Heart left ventricle (tissue), 13 donors: Measurements from ENCODE around the gene EFHC1.

ENCODE experiments used
- POLR2A ChIP-seq, 2 donors: fragments of 450-650 bp; IDR thresholded peaks; one replicate each; pipeline ENCODE4 v1.6.1; 2017; ENCODE audit warnings: antibody characterized with exemption in 2 of 2, mild to moderate bottlenecking in 2 of 2, moderate library complexity in 2 of 2
- TF ChIP-seq, protein P1 (sequence below), 12 donors: fragments of 200-600 bp; sonication (generic) in 4 of 12; IDR thresholded peaks; one replicate each; pipeline versions ENCODE4 v1.5.0 to v1.8.0; 2018 to 2022; ENCODE audit warnings: antibody characterized with exemption in 12 of 12, mild to moderate bottlenecking in 5 of 12
- donor health status: ischemic (EF 13 %, LVEDD 7.1; RV severe dilation, severe dysfunction).
- donor health status: DM: no; HTN: yes; CAD: no.
- donor health status: DM: no; HTN: no; CAD: no.
- donor health status: ischemic (EF 25% LVEDD 6.9; RV normal size, moderate dysfunction).
- donor health status: ischemic (EF 25% LVEDD 5.7; RV mildly dilated, moderate dysfunction).
- donor health status: ischemic (EF 35%, LVEDD 5.7; RV mildly dilated, moderate dysfunction).
- donor health status: nonischemic (EF 11% LVEDD 7.7; RV severe dilation, severe dysfunction).
- donor health status: DM: yes; HTN: yes; CAD: no.
- donor health status: PGD.
- donor health status: ischemic (EF 29% LVEDD 5.4; RV normal size, mild dysfunction).
- donor health status: nonischemic (EF 23%, LVEDD 6.1; RV moderate dilation, normal function).

DNA sequence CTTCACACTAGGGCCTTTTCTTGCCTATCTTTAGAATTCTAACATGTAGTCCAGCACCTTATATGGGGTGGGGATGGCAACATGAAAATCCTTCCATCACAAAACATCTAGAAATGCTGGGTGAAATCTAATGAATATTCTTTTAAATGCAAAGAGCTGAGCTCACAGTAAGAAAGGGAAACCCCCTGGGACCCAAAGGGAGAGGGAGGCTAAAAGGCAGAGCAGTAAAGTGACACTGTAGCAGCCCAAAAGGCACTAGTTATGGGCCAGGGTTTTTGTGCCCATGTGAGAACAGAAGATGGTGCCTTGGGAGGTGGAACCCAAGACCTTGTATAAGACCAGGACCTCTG is 90.0 kb downstream of the EFHC1 start:
- TF ChIP-seq POLR2A (IDR thresholded peaks at IDR 0.05), result no peak
- TF ChIP-seq, protein P1, sequence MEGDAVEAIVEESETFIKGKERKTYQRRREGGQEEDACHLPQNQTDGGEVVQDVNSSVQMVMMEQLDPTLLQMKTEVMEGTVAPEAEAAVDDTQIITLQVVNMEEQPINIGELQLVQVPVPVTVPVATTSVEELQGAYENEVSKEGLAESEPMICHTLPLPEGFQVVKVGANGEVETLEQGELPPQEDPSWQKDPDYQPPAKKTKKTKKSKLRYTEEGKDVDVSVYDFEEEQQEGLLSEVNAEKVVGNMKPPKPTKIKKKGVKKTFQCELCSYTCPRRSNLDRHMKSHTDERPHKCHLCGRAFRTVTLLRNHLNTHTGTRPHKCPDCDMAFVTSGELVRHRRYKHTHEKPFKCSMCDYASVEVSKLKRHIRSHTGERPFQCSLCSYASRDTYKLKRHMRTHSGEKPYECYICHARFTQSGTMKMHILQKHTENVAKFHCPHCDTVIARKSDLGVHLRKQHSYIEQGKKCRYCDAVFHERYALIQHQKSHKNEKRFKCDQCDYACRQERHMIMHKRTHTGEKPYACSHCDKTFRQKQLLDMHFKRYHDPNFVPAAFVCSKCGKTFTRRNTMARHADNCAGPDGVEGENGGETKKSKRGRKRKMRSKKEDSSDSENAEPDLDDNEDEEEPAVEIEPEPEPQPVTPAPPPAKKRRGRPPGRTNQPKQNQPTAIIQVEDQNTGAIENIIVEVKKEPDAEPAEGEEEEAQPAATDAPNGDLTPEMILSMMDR (IDR thresholded peaks at IDR 0.05), result no peak
